ENCODE data around the gene IVD. TPM values are rescaled to one million over a fixed set of nuclear protein-coding genes. Genes with fewer than 3 reads are reported as not detected.

Gene IVD
- total and polyA plus RNA-seq, 9 of the 15 experiments (the other 6 are each of a cell fraction or from before 2014, with no cell fraction given) = 0.15 to 4.5 (median 2.4) TPM

DNA sequence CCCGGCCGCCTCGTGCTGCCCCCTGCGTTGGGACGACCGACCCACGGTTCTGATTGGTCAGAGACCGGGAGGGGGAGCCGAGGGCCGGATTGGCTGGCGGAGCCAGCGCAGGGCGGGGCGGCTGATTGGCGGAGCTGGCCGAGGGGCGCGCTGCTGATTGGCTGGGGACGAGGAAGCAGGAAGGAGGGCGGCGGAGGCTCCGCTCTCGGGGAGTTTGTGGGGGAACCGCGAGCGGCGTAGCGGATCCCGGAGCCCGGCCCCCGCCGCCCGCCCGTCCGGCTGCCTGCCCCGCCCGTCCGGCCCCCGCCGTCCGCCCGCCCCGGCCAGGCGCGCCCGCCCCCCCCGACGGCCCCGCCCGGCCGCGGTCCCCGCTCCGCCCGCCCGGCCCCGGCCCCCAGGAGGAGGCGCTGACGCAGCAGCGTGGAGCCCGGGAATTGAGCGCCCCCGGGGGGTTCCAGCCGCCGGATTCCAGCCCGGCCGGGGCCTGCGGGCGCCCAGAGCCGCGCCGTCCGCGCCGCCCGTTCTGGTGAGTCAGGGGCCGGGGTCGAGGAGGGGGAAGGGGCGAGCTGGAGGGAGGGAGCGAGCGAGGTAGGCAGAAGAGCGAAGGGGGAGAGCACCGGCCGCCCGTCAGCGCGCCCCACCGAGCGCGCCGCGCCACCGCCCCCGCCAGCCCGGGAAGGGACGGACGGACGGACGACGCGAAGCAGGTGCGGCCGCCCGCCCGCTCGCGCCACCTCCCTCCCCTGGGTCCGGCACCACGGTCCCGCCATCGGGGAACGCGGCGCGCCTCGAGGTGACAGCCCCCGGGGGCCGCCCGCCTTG lies 35.4 kb downstream of the IVD start, which contains the start of gene BAHD1:
Gene BAHD1 (plus strand): TSS at position 211 of the 822 bp plus-strand sequence. CDS start 17,512 bp downstream, outside the sequence.
- BruUV-seq (replicated peaks) = no TSS peak
- H3K36me3 ChIP-seq (ENCODE audit: control insufficient read depth, insufficient read depth, low read length) = peaks cover 21% of the 10 kb centered on the region; the same call in 2 of the 3 replicates
- peaks cover 4% of the 10 kb centered on the region for H3K9me1 ChIP-seq (ENCODE audit: control insufficient read depth, insufficient read depth, low read length)
- peaks cover 74% of the 10 kb centered on the region for H3K79me2 ChIP-seq (ENCODE audit: control insufficient read depth, insufficient read depth, low read length)
- peak within 1 kb of the TSS; percentile 85 for H3K4me2 ChIP-seq (ENCODE audit: insufficient read depth, low read length)
- FAIRE-seq (peak; percentile 87), ATAC-seq (peak; percentile 83), DNase-seq (ENCODE audit: extremely low read depth in 1 of 4, low spot score in 3 of 4) (peak; percentile 97 to 100 (median 98))
- peak within 1 kb of the TSS; percentile 85 for H3K27ac ChIP-seq (ENCODE audit: extremely low read depth, low read depth, low read length)
- peaks cover 53 to 69% of the 10 kb centered on the region in 2 experiments for H3K4me1 ChIP-seq (replicated peaks in 1 of 2; ENCODE audit: control insufficient read depth in 2 of 2, insufficient read depth in 2 of 2, low read length in 2 of 2)
- WGBS (ENCODE audit: insufficient coverage, low coverage, missing lambda C conversion rate) = 0% methylated on average over 27 of the region's 119 CpGs
- peak within 1 kb of the TSS; percentile 80 for H3K4me3 ChIP-seq
- in situ Hi-C loops (cut with MboI) (no loop called here), intact Hi-C loops (cut with micrococcal nuclease) (loop anchor here (2.0 to 5.0 kb wide), 2 partner anchors 30 to 66 kb away; partner anchors contain the start of gene CHST14)
- H3K27me3 ChIP-seq (ENCODE audit: control insufficient read depth in 2 of 2, insufficient read depth in 2 of 2, low read length in 2 of 2) = no peaks in the 10 kb centered on the region
- H3K9me3 ChIP-seq (replicated peaks; ENCODE audit: control insufficient read depth, insufficient read depth, low read depth, low read length) = no peaks in the 10 kb centered on the region
- ChIA-PET CTCF (ENCODE audit: low intra/inter-chr PET ratio) (interaction anchor here (0.7 kb wide), 1 partner anchor 896 kb away, joined by 4 read pairs; no protein-coding TSS in a partner anchor), POLR2A (interaction anchor here (0.6 to 8.4 kb wide), 6 partner anchors 12 to 749 kb away, joined by 3 to 89 read pairs (median 4); no protein-coding TSS in a partner anchor)
- H4K20me1 ChIP-seq (replicated peaks; ENCODE audit: control insufficient read depth, insufficient read depth, low read length) = peaks cover 29% of the 10 kb centered on the region
- peak within 1 kb of the TSS; percentile 85 for H2AFZ ChIP-seq (ENCODE audit: low read depth, low read length)
- H3K9ac ChIP-seq (ENCODE audit: insufficient read depth in 1 of 2, low read depth in 2 of 2, low read length in 2 of 2) = peak within 1 kb of the TSS; percentile 81 to 95
- TF ChIP-seq NFATC3 (IDR thresholded peaks at IDR 0.05) (no peak), CCNT2 (IDR thresholded peaks at IDR 0.05; ENCODE audit: borderline replicate concordance, extremely low read depth, insufficient read length, low read depth, low read length) (peak; percentile 52), RREB1 (CRISPR knock-in tag; IDR thresholded peaks at IDR 0.05) (no peak), FOXP1 (CRISPR knock-in tag; IDR thresholded peaks at IDR 0.05) (no peak), TCF15 (CRISPR knock-in tag; IDR thresholded peaks at IDR 0.05) (no peak), LEF1 (IDR thresholded peaks at IDR 0.05) (no peak), RBM22 (IDR thresholded peaks at IDR 0.05; ENCODE audit: low read depth, low read length, poor library complexity, severe bottlenecking) (no peak), ELF1 (tag; IDR thresholded peaks at IDR 0.05) (peak; percentile 86), ZBTB7A (IDR thresholded peaks at IDR 0.05; ENCODE audit: borderline replicate concordance, control insufficient read depth, low read depth, low read length) (peak; percentile 94), GABPA (tag; conservative IDR thresholded peaks at IDR 0.05; ENCODE audit: low read depth) (peak; percentile 58; the same call in 1 of the 2 replicates), ZKSCAN8 (CRISPR knock-in tag; IDR thresholded peaks at IDR 0.05) (no peak), SRSF7 (optimal IDR thresholded peaks at IDR 0.05; ENCODE audit: low read depth, low read length) (no peak)
- TF ChIP-seq, protein P1, sequence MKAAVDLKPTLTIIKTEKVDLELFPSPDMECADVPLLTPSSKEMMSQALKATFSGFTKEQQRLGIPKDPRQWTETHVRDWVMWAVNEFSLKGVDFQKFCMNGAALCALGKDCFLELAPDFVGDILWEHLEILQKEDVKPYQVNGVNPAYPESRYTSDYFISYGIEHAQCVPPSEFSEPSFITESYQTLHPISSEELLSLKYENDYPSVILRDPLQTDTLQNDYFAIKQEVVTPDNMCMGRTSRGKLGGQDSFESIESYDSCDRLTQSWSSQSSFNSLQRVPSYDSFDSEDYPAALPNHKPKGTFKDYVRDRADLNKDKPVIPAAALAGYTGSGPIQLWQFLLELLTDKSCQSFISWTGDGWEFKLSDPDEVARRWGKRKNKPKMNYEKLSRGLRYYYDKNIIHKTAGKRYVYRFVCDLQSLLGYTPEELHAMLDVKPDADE (conservative IDR thresholded peaks at IDR 0.05; ENCODE audit: control insufficient read depth, low read depth, low read length) = peak; percentile 45; the same call in 1 of the 2 replicates
